K562 (cell line): ENCODE results near the gene ELFN2.

Experiments used
- ELF4 ChIP-seq: fragments of 450-650 bp; formaldehyde crosslinking; IDR thresholded peaks from 2 replicates; pipeline ENCODE4 v1.4.0; 2022; ENCODE audit warnings: missing genetic modification characterization
- FOXK2 ChIP-seq, 2 experiments: fragments of 450-650 bp; IDR thresholded peaks in 1 of 2; conservative IDR thresholded peaks in 1 of 2; 2 replicates each; pipeline ENCODE4 v1.6.1; 2016; ENCODE audit warnings: low read depth in 2 of 2, mild to moderate bottlenecking in 1 of 2
- HIVEP1 ChIP-seq: fragments of 250-450 bp; sonication (Bioruptor Pico); IDR thresholded peaks from 2 replicates; pipeline ENCODE4 v1.4.0; 2020; ENCODE audit warnings: mild to moderate bottlenecking
- HOMEZ ChIP-seq: fragments of 250-450 bp; sonication (Bioruptor Pico); IDR thresholded peaks from 2 replicates; pipeline ENCODE4 v1.4.0; 2020; ENCODE audit warnings: mild to moderate bottlenecking, moderate library complexity
- NFYB ChIP-seq: IDR thresholded peaks from 2 replicates; pipeline ENCODE4 v1.6.1; 2011; ENCODE audit warnings: mild to moderate bottlenecking, moderate library complexity; ENCODE audit not compliant: insufficient read length; ENCODE audit errors: extremely low read depth
- OTX1 ChIP-seq: fragments of 450-650 bp; formaldehyde crosslinking; IDR thresholded peaks from 2 replicates; pipeline ENCODE4 v1.4.0; 2022; ENCODE audit warnings: mild to moderate bottlenecking
- POLR2AphosphoS5 ChIP-seq: IDR thresholded peaks from 2 replicates; pipeline ENCODE4 v1.6.1; 2011; ENCODE audit warnings: mild to moderate bottlenecking, low read depth, low read length, moderate library complexity; ENCODE audit not compliant: control insufficient read depth, insufficient read depth
- THAP7 ChIP-seq: fragments of 250-450 bp; sonication (Bioruptor Pico); IDR thresholded peaks from 2 replicates; pipeline ENCODE4 v1.5.0; 2021
- USF2 ChIP-seq: sonication (generic); formaldehyde crosslinking; IDR thresholded peaks from 2 replicates; pipeline ENCODE4 v1.5.0; 2020; ENCODE audit warnings: missing genetic modification reagents
- ZNF239 ChIP-seq: fragments of 250-450 bp; sonication (Bioruptor Pico); IDR thresholded peaks from 2 replicates; pipeline ENCODE4 v1.4.0; 2020; ENCODE audit warnings: mild to moderate bottlenecking
- ZNF280B ChIP-seq: fragments of 250-450 bp; sonication (Bioruptor Pico); IDR thresholded peaks from 2 replicates; pipeline ENCODE4 v1.5.1; 2021; ENCODE audit warnings: mild to moderate bottlenecking
- ZNF318 ChIP-seq, 2 experiments: fragments of 450-650 bp; IDR thresholded peaks; 2 replicates each; pipeline ENCODE4 v1.6.1; 2016; ENCODE audit warnings: mild to moderate bottlenecking in 2 of 2, borderline replicate concordance in 1 of 2, low read depth in 1 of 2, moderate library complexity in 1 of 2
- ZNF408 ChIP-seq: fragments of 250-450 bp; sonication (Bioruptor Pico); IDR thresholded peaks from 2 replicates; pipeline ENCODE4 v1.4.0; 2020; ENCODE audit warnings: low read depth, mild to moderate bottlenecking, moderate library complexity

GRCh38 chr22:37467391-37467955, 40.2 kb upstream of the ELFN2 start:
- TF ChIP-seq OTX1 (CRISPR knock-in tag) (no peak), ELF4 (no peak), ZNF318 (IDR thresholded peaks at IDR 0.05; ENCODE audit: borderline replicate concordance in 1 of 2, low read depth in 1 of 2) (no peak), NFYB (no peak), ZNF280B (CRISPR knock-in tag) (no peak), FOXK2 (conservative IDR thresholded peaks at IDR 0.05 in 1 of 2, IDR thresholded peaks at IDR 0.05 in 1 of 2; ENCODE audit: low read depth in 2 of 2) (no peak), HOMEZ (CRISPR knock-in tag) (no peak), ZNF408 (CRISPR knock-in tag) (no peak), USF2 (CRISPR knock-in tag) (no peak), HIVEP1 (CRISPR knock-in tag) (no peak), THAP7 (CRISPR knock-in tag) (no peak), ZNF239 (CRISPR knock-in tag) (no peak), POLR2AphosphoS5 (no peak)
